Stimulated activated CD4-positive, alpha-beta T cell treated with anti-CD3 and anti-CD28 coated beads, TNF-alpha, amount 100 ng/mL, for 24 hours (primary cell): ENCODE measurements around the gene GAD2.

Experiments
- DNase-seq, 3 experiments: peaks; one replicate each; pipeline ENCODE4 v3.0.0-alpha.2; 2020; ENCODE audit warnings: low read depth in 3 of 3

The GAD2 gene

GRCh38 chr10:26222563-26222962 lies 6.0 kb downstream of the GAD2 start:
- no peak for DNase-seq

GRCh38 chr10:26225322-26225721 lies 8.7 kb downstream of the GAD2 start:
- DNase-seq: no peak

- DNase-seq: no peak
These were observed 11.2 kb downstream of the GAD2 start for GRCh38 chr10:26227786-26228185.

GRCh38 chr10:26232174-26232573 lies 15.6 kb downstream of the GAD2 start:
- no peak for DNase-seq

GRCh38 chr10:26235761-26236160 lies 19.2 kb downstream of the GAD2 start:
- DNase-seq: no peak

- no peak for DNase-seq
These were observed 21.8 kb downstream of the GAD2 start for GRCh38 chr10:26238378-26238777.

- no peak for DNase-seq
These were observed 26.3 kb downstream of the GAD2 start for GRCh38 chr10:26242706-26243350.

- no peak for DNase-seq
These were observed 26.8 kb downstream of the GAD2 start for GRCh38 chr10:26243351-26243720.

GRCh38 chr10:26249681-26250080 lies 33.1 kb downstream of the GAD2 start:
- DNase-seq: no peak

GRCh38 chr10:26251925-26252324 lies 35.4 kb downstream of the GAD2 start:
- DNase-seq: no peak

- DNase-seq: no peak
These were observed 38.0 kb downstream of the GAD2 start for GRCh38 chr10:26254616-26255015.

GRCh38 chr10:26259341-26259740 lies 42.8 kb downstream of the GAD2 start:
- DNase-seq: no peak

- DNase-seq: no peak
These were observed 53.2 kb downstream of the GAD2 start for GRCh38 chr10:26269754-26270153.

- DNase-seq: no peak
These were observed 57.8 kb downstream of the GAD2 start for GRCh38 chr10:26274391-26274790.

- no peak for DNase-seq
These were observed 61.7 kb downstream of the GAD2 start for GRCh38 chr10:26278295-26278694.

GRCh38 chr10:26290236-26290635 lies 73.7 kb downstream of the GAD2 start:
- no peak for DNase-seq

- DNase-seq: no peak
These were observed 75.3 kb downstream of the GAD2 start for GRCh38 chr10:26291721-26292480.

GRCh38 chr10:26296360-26296759 lies 79.8 kb downstream of the GAD2 start:
- DNase-seq: no peak

- DNase-seq: no peak
These were observed 83.4 kb downstream of the GAD2 start for GRCh38 chr10:26300001-26300400.

GRCh38 chr10:26303366-26303765 lies 86.8 kb downstream of the GAD2 start:
- DNase-seq: no peak

- no peak for DNase-seq
These were observed 93.8 kb downstream of the GAD2 start for GRCh38 chr10:26310361-26310760.

- DNase-seq: no peak
These were observed 94.9 kb downstream of the GAD2 start for GRCh38 chr10:26311383-26311940.
